NOMO-1 treated with DMSO at 0.1 percent for 48 hours (cell line): ENCODE results near the gene ICE1.

Source experiments
- DNase-seq: peaks from one replicate; lab custom pipeline; 2025; ENCODE audit not compliant: unreplicated experiment; lab: John Stamatoyannopoulos, UW

Gene ICE1

DNA sequence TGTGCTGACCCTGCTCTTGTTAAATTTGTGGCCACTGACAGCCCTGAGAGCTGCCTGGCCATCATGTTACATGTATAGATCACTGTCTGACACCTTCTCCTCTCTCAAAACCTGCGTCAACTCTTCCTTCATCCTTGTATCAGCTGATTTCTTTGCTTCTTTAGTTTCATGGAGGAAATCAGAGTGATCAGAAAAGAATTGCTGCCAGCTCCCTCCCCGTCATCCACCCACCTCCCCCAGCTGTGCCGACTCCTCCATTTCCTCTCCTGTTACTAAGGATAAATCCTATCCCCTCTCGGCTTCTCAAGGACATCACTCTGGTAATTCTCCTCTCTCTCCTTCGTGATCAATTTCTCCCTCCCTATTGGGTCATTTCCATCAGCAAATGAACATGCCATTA, 108.9 kb downstream of the ICE1 start:
- DNase-seq, result no peak

DNA sequence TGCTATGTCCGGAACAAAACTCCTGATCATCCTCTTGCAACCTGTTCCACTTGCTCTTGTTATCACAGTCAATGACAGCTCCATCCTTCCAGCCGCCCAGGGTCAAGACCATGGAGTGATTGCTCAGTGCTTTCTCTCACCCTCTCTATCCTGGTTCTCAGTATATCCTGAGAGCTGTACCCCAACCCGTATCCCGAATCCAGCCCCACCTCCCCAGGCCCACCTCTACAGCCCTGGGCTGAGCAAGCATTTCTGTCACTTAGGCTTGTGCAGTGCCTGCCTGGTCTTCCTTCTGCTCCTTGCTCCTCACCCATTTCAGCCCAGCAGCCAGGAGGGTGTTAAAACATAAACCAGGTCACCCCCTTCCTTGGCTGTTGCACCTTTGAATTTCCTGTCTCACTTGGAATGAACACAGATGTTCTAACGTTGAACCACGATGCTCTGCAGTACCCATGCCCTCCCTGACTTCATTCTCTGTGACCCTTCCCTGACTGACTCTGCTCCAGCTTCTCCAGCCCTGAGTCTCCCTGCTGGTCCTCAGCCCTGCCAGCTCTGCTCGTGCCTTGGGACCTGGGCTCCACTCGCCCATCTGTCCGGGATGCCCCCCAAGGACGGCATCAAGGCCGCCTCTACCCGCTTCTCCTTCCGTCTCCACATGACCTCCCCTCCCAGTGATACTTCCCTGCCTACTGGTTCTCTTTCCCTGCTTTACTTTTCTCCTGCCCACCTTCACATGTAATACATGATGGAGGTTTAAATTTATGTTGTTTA, 110.0 kb downstream of the ICE1 start:
- no peak for DNase-seq

DNA sequence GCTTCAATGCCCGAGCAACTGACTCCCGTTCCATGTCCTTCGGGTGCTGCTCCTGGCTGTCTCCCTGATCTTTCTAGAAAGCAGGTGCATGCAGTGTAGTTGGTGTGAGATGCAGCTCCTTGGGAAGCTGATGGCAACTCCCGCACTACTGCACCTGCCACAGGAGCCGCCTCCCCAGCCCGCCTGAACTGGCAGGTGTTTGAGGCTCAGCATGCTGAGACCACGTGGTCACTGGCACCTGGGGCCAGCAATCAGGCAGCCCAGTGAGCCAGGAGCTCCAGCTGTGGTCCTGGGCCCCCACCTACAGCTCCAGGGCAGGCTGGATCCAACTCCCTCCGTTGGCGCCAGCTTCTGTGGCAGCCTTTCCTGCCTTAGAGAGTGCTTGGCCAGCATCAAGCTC, 111.5 kb downstream of the ICE1 start:
- no peak for DNase-seq

DNA sequence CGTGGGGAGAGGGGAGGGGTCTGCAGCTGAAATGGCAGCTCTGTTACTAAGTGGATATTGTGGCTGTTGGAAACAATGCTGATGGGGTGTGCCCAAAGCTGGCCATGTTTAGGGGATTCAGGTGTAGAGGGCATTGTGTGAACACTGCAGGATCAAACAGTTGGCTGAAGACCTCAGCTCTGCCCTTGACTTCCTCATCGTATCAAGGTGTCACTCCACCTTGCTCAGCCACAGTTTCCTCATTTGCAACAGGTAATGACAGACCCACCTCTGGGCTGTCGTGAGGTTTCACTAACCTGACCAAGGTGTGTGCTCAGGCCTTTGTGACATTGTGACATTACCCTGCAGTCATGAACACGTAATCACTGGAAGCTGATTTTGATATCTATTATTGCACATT, 111.9 kb downstream of the ICE1 start:
- no peak for DNase-seq

DNA sequence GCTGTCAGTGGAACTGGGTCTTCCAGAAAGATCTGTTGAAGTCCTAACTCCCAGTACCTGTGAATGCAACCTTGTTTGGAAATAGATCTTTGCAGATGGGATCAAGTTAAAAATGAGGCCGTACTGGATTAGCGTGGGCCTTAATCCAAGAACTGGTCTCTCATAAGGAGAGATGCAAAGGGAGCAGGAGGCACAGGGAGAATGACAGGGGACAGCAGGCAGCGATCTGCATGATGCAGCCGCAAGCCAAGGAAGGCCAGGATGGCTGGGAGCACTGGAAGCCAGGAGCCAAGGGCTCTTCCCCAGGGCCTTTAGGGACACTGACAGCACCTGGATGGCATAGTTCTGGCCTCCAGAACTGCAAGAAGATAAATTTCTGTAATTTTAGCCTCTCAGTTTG, 114.4 kb downstream of the ICE1 start:
- DNase-seq, result no peak

DNA sequence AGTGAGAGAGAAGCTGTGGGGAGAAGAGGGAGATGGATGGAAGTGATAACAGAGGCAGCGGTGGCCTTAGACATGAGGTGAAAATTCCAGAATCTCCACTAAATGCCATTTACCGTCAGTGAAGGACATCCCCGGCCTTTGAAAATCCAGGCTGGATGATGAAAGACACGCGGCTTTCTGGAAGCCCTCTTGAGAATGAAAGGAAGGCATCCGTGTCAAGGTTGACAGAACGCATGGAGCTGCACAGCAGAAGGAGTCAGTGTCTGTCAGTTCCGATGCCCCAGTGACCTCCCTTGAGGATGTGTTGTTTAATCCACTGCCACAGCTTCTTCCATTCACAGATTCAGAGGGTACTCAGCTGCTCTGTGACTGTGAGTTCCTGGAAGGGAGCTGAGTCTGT, 114.9 kb downstream of the ICE1 start:
- DNase-seq, result no peak

DNA sequence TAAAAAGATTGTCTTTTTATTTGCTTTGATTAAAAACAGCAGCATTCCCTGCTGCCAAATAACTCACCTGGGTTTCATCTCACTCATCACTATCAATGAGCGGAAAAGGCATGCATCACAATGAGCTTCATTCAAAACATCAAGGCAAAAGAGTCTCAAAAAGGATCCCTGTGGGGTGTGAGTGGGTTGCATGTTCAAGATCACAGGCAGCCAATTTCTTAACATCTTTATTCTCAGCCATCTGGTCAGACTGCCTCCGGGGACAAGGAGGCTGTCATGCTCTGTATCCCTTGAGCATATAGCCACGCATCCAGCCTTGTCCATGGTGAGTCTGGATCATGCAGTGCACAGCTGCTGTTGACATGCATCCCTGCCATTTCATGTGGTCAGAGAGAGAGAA, 117.1 kb downstream of the ICE1 start:
- no peak for DNase-seq
